Measurements from ENCODE around the gene FARS2. TPM values are rescaled to one million over a fixed set of nuclear protein-coding genes. Genes with fewer than 3 reads are reported as not detected.
A peak's percentile ranks its signal among the peaks of the same experiment; 100 is the strongest.

Gene FARS2
- total RNA-seq, 1 experiment from 2014 or later = 17.8 TPM

- ChIA-PET POLR2A (ENCODE audit: low non-redundant PET) (interaction anchor here (0.6 kb wide), 1 partner anchor 34 kb away, joined by 3 read pairs; no protein-coding TSS in a partner anchor), CTCF (interaction anchor here (0.5 to 1.6 kb wide), 8 partner anchors 20 to 710 kb away, joined by 3 to 9 read pairs (median 4); no protein-coding TSS in a partner anchor)
- peak; percentile 59 for DNase-seq (ENCODE audit: low spot score)
- Histone ChIP-seq H3K27me3 (replicated peaks; ENCODE audit: insufficient read depth, low read depth, low read length, poor library complexity) (no peaks in the 10 kb centered on the region), H3K4me1 (ENCODE audit: insufficient read depth, low read length, poor library complexity, severe bottlenecking) (peaks cover 9% of the 10 kb centered on the region), H3K4me3 (ENCODE audit: low read depth, low read length, poor library complexity, severe bottlenecking) (no peak overlapping the region), H3K36me3 (ENCODE audit: insufficient read depth, low read length, poor library complexity, severe bottlenecking) (no peaks in the 10 kb centered on the region), H3K9me3 (ENCODE audit: low read depth, low read length, poor library complexity, severe bottlenecking) (no peaks in the 10 kb centered on the region), H3K27ac (ENCODE audit: low read depth, low read length, poor library complexity, severe bottlenecking) (no peak overlapping the region)
- TF ChIP-seq EZH2 (IDR thresholded peaks at IDR 0.05; ENCODE audit: borderline replicate concordance, low read depth, low read length, poor library complexity, severe bottlenecking) (no peak), CTCF (conservative IDR thresholded peaks at IDR 0.05; ENCODE audit: low read depth, low read length) (peak; percentile 76)
- BruUV-seq (replicated peaks) = no TSS peak
- intact Hi-C loops (cut with micrococcal nuclease; ENCODE audit: unreplicated experiment) = no loop called here
Measured at GRCh38 chr6:5422321-5422915, 161.1 kb downstream of the FARS2 start.

DNA sequence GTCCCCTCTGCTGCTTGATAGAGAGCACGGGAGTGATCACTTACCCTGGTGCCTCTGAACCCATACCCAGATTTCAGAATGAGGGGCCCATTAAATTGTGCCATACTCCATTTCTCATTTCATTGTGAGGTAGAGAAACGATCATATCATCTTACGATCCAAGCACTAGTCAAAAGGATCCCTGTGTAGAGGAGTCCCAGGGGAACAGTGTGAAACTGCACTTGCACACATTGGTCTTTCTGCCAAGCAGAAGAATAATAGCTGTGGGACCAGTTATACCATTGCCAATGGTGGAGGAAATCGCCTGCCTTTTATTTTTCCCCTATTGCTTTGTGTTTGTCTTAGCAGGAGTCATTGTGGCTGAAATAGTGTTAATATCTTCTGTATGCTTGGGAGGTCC lies 161.9 kb downstream of the FARS2 start:
- Histone ChIP-seq H3K27me3 (replicated peaks; ENCODE audit: insufficient read depth, low read depth, low read length, poor library complexity) (no peaks in the 10 kb centered on the region), H3K27ac (ENCODE audit: low read depth, low read length, poor library complexity, severe bottlenecking) (no peak overlapping the region), H3K4me3 (ENCODE audit: low read depth, low read length, poor library complexity, severe bottlenecking) (no peak overlapping the region), H3K9me3 (ENCODE audit: low read depth, low read length, poor library complexity, severe bottlenecking) (no peaks in the 10 kb centered on the region), H3K4me1 (ENCODE audit: insufficient read depth, low read length, poor library complexity, severe bottlenecking) (peaks cover 9% of the 10 kb centered on the region), H3K36me3 (ENCODE audit: insufficient read depth, low read length, poor library complexity, severe bottlenecking) (no peaks in the 10 kb centered on the region)
- DNase-seq (ENCODE audit: low spot score) = peak; percentile 54
- TF ChIP-seq CTCF (conservative IDR thresholded peaks at IDR 0.05; ENCODE audit: low read depth, low read length) = no peak
- TF ChIP-seq EZH2 (IDR thresholded peaks at IDR 0.05; ENCODE audit: borderline replicate concordance, low read depth, low read length, poor library complexity, severe bottlenecking) = no peak
- no TSS peak for BruUV-seq (replicated peaks)
- intact Hi-C loops (cut with micrococcal nuclease; ENCODE audit: unreplicated experiment) = no loop called here
- CTCF ChIA-PET = interaction anchor here (1.6 kb wide), 1 partner anchor 709 kb away, joined by 6 read pairs; no protein-coding TSS in a partner anchor
- POLR2A ChIA-PET (ENCODE audit: low non-redundant PET) = no interaction called here

GRCh38 chr6:5424726-5425125 lies 163.4 kb downstream of the FARS2 start:
- intact Hi-C loops (cut with micrococcal nuclease; ENCODE audit: unreplicated experiment) = no loop called here
- H3K4me3 ChIP-seq (ENCODE audit: low read depth, low read length, poor library complexity, severe bottlenecking) = no peak overlapping the region
- no TSS peak for BruUV-seq (replicated peaks)
- no peaks in the 10 kb centered on the region for H3K27me3 ChIP-seq (replicated peaks; ENCODE audit: insufficient read depth, low read depth, low read length, poor library complexity)
- no peaks in the 10 kb centered on the region for H3K36me3 ChIP-seq (ENCODE audit: insufficient read depth, low read length, poor library complexity, severe bottlenecking)
- no peaks in the 10 kb centered on the region for H3K9me3 ChIP-seq (ENCODE audit: low read depth, low read length, poor library complexity, severe bottlenecking)
- no peak for TF ChIP-seq CTCF (conservative IDR thresholded peaks at IDR 0.05; ENCODE audit: low read depth, low read length)
- TF ChIP-seq EZH2 (IDR thresholded peaks at IDR 0.05; ENCODE audit: borderline replicate concordance, low read depth, low read length, poor library complexity, severe bottlenecking) = no peak
- ChIA-PET CTCF (no interaction called here), POLR2A (ENCODE audit: low non-redundant PET) (no interaction called here)
- DNase-seq (ENCODE audit: low spot score) = no peak
- H3K4me1 ChIP-seq (ENCODE audit: insufficient read depth, low read length, poor library complexity, severe bottlenecking) = peaks cover 9% of the 10 kb centered on the region
- no peak overlapping the region for H3K27ac ChIP-seq (ENCODE audit: low read depth, low read length, poor library complexity, severe bottlenecking)

All from A673 (cell line).